ENCODE measurements around the gene PDE9A.
"Not testable (repeated sequence)": the region's sequence is repeated elsewhere in the genome, so short reads cannot be mapped to it uniquely, and the experiment has no call there.

Gene PDE9A

DNA sequence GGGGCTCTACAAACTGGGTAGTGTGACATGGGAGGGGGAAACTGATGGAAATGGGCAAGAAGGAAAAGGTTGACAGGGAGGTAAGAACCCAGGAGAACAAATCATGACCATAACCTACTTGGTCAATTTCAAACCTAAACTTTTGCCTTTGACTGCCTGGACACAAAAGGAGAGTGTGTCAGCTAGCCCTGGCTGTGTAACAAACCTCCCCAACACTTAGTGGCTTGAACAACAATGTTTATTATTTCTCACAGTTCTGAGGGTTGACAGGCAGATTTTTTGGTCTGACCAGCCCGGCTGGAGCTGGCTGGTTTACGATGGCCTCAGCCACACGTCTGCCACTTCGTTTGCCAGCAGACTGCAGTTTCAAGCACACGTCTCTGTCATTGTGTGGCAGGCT lies 133.5 kb downstream of the PDE9A start:
- DNase-seq (ENCODE audit: low read depth in 1 of 2, low spot score in 1 of 2) = no peak

DNA sequence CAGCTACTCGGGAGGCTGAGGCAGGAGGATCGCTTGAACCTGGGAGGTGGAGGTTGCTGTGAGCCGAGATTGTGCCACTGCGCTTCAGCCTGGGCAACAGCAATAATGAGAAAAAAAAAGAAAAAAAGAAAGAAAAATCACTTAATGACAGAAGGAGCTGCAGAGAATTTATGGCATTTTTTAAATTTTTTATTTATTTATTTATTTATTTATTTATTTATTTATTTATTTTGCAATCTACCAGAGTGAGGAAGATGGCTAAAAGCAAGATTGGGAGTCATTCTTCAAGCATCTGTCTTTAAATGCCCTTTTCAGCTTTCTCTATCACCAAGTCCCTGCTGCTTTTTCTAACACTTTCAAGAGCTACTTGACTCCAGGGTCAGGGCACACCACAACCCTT lies 134.2 kb downstream of the PDE9A start:
- no peak for DNase-seq (ENCODE audit: low read depth in 1 of 2, low spot score in 1 of 2)

DNA sequence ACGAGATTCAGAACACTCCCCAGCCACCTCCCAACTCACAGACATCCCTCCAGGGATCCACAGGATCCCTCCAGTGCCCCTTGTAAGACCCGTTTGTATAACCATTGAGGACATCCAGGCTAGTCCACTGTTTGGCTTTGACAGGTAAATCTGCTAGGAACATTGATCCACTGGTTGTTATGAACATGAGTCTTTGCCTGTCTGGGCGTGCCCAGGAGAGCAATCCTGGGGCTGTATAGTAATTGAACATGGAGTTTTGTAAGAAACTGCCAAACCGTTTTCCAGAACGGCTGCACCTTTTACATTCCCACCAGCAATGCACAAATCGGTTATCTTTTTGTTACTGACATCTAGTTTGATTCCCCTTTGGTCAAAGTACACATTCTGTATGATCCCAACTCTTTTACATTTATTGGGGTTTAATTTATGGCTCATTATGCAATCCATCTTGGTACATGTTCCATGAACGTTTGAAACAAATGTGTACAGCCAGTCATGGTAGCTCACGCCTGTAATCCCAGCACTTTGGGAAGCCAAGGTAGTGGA lies 137.2 kb downstream of the PDE9A start:
- DNase-seq (ENCODE audit: low read depth in 1 of 2, low spot score in 1 of 2) = no peak

DNA sequence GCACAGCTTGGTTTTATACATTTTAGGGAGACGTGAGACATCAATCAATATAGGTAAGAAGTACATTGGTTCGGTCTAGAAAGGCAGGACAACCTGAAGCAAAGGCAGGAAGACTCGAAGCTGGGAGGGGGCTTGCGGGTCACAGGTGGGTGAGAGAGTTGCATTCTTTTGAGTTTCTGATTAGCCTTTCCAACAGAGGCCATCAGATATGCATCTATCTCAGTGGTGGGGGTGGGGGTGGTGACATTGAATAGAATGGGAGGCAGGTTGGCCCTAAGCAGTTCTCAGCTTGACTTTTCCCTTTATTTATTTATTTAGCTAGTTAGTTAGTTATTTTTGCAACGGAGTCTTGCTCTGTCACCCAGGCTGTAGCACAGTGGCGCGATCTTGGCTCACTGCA lies 140.4 kb downstream of the PDE9A start:
- DNase-seq (ENCODE audit: low read depth in 1 of 2, low spot score in 1 of 2) = no peak

DNA sequence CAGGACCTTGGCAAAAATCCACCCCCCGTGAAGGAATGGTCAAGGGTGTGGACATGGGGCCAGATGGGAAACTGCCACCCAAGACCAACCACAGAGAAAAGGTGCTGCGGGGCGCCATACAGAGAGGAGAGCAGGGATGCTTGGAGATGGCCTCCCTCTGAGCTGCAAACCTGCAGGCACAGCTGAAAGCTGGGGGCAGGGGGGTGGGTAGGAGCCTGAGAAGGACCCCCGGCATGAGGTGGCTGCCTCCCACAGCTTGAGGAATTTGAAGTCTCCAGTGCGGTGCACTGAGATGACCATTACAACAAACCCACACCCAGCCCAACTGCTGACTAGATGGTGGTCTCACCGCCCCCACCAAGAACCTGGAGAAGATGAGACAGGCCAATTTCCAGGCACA lies 141.1 kb downstream of the PDE9A start:
- no peak for DNase-seq (ENCODE audit: low read depth in 1 of 2, low spot score in 1 of 2)

DNA sequence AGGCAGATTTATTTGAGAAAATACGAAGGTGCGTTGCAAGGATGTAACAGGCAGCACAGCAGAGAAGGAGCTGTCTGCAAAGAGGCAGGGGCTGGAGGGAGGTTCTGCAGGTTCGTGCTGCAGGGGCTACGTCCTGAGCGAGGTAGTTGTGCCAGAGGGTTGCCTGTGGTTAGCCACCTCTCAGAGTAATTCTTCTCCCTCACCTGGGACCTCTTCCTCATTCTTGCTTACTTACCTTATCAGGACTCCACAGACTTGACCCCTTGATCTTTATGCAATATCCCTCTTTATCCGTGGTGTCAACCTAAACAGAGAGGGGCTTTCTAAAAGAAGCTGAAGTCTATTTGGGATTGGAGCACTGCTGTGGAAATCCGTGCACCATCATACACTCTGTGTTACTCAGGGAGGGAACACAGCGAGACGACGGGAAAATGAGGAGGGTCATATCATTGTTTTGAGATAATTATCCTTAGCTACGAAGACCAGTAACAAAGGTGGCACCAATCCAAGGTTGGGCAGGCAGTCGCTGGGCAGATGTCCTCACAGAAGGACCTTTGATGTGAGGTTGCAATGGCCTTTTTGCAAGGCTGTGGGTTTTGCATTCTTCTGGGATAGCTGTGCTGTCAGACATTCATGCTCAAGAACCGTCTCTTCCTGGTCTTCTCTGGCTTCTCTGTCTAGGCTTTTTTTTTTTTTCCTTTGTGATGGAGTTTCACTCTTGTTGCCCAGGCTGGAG lies 143.1 kb downstream of the PDE9A start:
- no peak for DNase-seq (ENCODE audit: low read depth in 1 of 2, low spot score in 1 of 2)

DNA sequence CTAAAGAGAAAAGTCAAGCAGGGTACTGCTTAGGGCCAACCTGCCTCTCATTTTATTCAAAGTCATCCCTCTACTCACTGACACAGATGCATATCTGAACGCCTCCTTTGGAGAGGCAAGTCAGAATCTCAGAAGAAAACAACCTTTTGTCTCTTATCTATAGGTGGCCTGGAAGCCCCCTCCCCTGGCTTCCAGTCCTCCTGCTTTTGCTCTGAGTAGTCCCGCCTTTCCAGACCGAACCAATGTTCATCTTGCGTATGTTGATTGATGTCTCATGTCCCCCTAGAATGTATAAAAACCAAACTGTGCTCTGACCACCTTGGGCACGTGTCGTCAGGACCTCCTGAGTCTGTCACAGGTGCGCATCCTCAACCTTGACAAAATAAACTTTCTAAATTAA lies 144.1 kb downstream of the PDE9A start:
- no peak for DNase-seq (ENCODE audit: low read depth in 1 of 2, low spot score in 1 of 2)

DNA sequence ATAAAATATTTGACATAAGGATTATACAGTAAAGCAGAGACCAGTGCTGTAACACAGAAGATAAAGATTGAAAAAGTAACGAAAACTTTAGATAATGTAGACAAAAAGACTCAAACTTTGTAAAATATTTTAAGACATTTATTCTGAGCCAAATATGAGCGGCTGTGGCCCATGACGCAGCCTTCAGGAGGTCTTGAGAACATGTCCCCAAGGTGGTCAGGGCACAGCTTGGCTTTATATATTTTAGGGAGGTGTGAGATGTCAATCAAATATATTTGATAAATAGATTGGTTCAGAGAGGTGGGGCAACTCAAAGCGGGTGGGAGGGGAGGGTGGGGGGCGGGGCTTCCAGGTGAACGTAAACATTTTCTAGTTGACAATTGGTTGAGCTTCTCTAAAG lies 144.7 kb downstream of the PDE9A start:
- no peak for DNase-seq (ENCODE audit: low read depth in 1 of 2, low spot score in 1 of 2)

DNA sequence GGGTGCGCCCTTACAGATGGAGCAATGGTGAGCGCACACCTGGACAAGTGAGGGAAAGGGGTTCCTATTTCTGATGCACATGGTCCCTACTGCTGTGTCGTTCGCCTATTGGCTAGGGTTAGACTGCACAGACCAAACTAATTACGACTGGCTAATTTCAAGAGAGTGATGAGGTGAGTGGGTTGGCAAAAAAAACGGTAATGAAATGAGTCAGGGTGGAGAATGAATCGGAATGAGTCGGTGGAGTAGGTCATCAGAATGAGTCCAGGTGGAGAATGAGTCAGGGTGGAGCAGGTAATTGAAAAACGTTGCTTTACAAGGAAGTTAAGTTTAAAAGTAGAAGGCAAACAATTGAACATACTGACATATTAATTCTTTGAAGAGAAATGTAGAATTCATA lies 146.1 kb downstream of the PDE9A start:
- DNase-seq (ENCODE audit: low read depth in 1 of 2, low spot score in 1 of 2) = peak in 1 of 2 donors; percentile 17

DNA sequence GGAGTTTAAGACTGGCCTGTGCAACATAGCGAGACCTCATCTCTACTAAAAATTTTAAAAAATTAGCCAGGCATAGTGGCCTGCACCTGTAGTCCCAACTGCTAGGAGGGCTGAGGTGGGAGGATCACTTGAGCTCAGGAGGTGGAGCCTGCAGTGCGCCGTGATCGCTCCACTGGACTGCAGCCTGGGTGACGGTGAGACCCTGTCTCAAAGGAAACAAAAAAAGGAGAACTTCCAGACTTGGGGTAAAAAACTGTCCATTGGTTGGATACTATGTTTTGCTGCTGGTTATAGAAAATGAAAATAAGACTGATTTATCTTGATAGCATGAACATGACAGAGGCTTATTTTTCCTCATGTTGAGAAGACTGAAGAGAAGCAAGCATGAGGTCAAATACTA lies 146.5 kb downstream of the PDE9A start:
- no peak for DNase-seq (ENCODE audit: low read depth in 1 of 2, low spot score in 1 of 2)

DNA sequence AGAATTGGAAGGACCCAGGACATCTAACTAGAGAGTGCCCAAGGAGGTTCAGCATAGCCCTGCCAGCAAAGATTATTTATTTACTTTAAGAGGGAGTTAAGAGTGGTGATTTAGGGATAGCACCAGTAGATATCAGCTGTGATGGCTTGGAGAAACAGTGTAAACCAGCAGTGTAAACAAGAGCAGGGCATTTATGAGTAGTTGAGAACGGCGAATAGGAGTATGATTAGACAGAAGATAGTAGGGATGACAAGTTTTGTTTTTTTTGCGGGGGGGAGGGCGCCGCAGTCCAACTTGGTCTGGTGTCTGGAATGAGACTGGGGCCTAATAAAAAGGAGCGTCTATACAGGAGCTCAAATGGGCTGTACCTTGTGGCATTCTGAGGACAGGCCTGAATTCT lies 148.2 kb downstream of the PDE9A start:
- not testable (repeated sequence) for DNase-seq (ENCODE audit: low read depth in 1 of 2, low spot score in 1 of 2)

DNA sequence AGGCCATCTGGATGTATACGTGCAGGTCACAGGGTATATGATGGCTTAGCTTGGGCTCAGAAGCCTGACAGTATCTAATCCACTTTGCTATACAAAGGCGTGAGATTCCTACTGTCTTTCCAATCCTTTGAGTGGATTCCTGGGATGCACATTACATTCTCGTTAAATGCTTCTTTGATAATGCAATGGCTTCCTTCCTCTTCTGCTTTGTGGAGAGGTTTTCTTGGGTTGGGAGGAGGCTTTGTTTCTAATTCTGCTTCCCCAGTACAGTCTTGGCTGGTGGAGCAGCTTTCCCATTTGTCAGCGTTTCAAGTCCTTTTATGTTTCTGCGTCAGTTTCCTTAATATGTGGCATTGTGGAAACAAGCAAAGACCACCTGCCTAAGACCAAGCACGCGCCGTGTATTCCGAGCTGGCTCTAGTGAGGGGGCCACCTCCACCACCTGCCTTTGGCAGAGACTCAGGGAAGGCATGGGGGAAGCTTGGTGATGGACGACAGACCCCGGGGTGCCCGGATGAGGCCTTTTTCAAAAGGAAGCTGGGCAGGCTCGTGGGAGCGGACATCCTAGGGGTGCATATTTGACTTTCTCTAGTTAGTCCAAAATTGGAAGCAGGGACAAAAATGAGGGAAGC lies 153.2 kb downstream of the PDE9A start:
- no peak for DNase-seq (ENCODE audit: low read depth in 1 of 2, low spot score in 1 of 2)

DNA sequence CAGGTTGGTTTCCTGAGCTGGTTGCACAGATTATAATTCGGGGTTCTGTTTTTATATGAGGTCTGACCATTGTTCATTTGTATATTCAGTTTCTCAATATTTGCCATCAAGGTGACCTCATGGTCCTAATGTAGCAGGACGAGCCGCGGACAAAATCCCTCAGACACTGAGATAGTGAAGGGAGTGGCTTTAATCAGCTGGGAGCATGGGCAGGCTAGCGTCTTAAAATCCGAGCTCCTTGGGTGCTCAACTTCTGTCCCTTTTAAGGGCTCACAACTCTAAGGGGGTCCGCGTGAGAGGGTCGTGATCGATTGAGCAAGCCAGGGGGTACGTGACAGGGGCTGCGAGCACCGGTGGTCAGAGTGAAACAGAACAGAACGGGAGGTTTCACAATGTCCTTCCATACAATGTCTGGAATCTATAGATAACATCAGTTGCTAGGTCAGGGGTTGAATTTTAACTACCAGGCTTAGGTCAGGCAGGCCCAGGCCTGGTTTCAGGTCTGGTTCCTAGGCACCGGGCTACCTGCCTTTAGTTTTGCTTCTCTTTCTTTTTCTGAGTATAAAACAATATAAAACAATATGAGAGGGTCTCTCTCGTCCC lies 154.0 kb downstream of the PDE9A start:
- not testable (repeated sequence) for DNase-seq (ENCODE audit: low read depth in 1 of 2, low spot score in 1 of 2)

DNA sequence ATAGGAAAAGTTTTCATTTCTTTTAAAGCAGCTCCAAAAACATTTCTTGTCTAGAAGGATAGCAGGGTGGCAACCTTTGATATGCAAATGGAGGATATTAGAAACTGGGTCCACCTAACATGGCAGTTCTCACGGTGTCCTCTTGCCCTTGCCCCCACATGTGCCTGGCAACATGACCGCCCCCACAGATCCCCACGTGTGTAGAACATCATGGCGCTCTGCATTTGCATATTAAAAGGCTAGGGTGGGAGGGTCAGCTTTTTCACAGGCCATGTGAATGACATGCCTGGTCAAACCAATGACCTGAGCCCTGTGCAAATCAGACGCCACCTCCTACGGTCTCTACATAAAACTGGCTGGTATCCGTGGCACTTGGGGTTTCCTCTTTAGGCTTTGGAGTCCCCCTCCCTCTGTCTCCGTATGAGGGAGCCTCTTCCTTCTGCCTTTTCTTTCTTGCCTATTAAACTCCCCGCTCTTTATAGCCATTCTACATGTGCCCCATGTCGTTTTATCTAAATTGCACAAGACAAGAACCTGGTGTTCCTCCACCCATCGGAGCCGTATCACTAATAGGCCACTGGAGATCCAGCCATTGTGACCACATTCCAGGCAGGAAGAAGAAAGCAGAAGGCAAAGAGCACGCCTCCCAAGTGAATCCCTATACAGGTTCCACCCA lies 154.7 kb downstream of the PDE9A start:
- no peak for DNase-seq (ENCODE audit: low read depth in 1 of 2, low spot score in 1 of 2)

DNA sequence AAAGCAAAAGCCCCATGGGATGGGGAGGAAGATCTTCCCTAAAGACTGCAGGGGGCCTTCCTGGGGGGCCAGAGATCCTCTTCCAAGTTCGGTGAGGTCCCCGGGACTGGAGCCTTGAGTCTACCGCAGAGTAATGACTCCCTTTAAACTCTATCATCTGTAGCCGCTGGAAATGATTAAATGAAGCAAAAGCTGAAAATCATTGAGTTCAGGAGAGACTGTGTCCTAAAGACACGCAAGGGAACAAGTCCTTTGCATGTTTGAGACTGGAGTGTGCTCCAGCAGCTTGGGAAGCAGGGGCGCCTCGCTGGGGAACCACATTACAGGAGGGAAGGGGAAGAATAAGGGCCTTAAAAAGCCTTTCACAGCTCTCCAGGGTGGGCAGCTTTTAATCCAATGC lies 155.8 kb downstream of the PDE9A start:
- DNase-seq (ENCODE audit: low read depth in 1 of 2, low spot score in 1 of 2) = no peak

DNA sequence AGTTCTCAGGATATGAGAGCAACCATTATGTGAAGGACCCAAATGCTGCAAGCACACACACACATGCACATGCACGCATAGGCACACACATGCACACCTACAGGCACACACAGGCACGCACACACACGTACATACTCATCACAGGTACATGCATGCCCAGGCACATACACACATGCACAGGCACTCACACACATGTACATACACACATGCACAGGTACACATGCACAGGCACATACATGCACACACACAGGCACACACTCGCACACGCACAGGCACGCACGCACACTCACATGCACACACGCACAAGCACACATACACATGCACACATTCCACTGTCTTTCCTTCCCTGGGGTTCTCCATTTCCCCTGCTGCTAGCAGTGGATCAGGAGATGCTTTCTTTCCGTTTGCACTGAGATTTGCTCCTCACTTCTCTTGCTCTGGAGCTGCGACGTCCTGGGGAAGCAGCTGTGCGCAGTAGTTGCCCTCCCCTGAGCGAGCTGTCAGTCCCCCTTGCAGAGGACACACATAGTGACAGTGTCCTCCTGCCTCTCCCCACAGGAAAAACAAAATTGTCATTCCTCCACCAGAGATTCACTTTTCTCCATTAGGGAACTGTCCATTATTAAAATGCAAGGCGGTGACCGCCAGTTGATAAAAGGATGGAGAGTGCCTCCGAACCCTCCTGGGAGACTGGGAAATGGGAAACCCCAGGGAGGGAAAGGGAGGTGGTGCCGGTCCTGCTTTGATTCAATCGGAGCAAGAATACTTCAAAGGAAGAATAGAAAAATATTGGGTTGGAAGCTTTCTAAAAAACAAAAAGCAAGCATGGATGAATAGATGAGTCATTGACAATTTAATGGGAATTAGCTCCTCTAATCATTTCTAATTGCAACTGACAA lies 156.4 kb downstream of the PDE9A start:
- DNase-seq (ENCODE audit: low read depth in 1 of 2, low spot score in 1 of 2) = no peak

DNA sequence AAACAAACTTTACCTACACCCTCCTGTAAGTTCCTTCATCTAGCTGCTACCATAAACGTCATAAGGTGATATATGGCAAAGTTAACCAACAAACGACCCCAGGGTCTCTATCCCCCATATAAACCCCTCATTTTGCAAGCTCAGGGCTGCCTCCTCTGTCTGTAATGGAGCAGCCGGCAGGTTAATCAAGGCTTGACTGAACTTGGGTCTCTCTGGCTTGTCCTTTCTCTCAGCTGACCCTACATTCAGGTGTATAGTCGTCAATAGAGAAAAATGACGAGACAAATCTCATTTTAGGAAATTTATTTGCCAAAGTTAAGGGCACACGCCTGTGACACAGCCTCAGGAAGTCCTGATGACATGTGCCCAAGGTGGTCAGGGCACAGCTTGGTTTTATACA lies 158.5 kb downstream of the PDE9A start:
- DNase-seq (ENCODE audit: low read depth in 1 of 2, low spot score in 1 of 2) = no peak

DNA sequence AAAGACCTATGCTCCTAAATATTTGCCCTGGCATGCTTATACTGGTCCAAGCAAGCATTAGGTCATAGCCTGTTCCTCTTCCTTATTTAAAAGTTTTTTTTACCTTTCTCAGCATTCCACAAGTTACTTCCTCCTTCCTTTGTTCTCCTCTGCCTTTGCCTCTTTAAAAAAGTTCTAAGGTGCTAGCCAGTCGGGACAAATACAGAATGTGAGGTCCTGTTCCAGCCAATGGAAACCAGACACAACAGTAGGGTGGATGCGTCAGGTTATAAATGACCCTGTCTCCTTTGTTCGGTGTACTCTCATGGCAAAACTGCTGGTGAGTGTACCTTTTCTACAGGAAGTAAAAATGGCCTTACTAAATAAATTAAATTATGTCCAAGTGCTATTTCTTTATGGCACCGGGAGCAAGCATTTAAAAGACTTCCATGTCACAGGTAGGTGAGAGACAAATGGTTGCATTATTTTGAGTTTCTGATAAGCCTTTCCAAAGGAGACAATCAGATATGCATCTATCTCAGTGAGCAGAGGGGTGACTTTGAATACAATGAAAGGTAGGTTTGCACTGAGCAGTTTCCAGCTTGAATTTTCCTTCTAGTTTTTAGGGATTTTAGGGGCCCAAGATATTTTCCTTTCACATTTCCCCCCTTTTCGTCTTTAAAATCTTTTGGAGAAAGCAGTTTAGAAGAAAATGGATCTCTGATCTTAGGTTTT lies 159.3 kb downstream of the PDE9A start:
- DNase-seq (ENCODE audit: low read depth in 1 of 2, low spot score in 1 of 2) = not testable (repeated sequence)

DNA sequence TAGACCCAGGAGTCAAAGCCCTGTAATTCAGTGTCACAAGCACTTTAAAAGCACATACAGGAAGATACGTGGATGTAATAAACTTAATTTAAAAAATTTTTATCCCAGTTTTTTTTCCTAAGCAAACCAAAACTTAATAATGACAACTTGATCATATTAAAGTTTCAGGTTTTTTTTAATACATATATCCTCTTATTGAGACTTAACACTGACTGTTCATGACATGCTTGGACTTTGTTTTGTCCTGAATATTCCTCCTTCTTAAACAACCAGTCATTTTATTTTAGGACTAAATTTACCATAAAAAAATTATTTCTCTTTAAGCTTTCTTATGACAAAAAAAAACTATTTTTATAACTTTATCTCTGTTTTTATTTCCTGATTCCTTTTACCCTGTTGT lies 161.8 kb downstream of the PDE9A start:
- no peak for DNase-seq (ENCODE audit: low read depth in 1 of 2, low spot score in 1 of 2)

DNA sequence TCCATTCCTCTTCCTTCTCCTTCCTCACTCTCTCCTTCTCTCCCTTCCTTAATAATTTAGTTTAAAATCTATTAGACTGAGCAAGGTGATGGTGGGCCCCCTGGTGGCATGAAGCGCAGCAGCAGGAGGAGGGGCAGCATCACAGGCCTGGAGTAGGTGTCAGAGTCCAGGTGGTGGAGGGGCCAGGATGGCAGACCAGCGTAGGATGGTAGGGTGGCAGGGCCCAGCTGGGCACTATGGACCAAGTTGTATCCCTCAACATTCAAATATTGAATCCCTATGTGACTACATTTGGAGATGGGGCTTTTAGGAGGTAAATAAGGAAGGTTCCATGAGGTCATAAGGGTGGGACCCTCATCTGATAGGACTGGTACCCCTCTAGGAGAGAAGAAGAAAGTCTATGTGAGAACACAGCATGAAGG lies 164.9 kb downstream of the PDE9A start:
- peak in 1 of 2 donors; percentile 38 for DNase-seq (ENCODE audit: low read depth in 1 of 2, low spot score in 1 of 2)

All from activated CD4-positive, alpha-beta T cell treated with anti-CD3 and anti-CD28 coated beads, Interleukin-2, amount 50 U/mL, for 24 hours (primary cell).